Stomach (tissue), 4 donors: Measurements from ENCODE around the gene TTC28.

Source experiments
- CTCF ChIP-seq, 7 experiments: fragments of 450-650 bp in 4 of 7; fragments of 200-600 bp in 3 of 7; sonication (generic) in 3 of 7; IDR thresholded peaks; one replicate each; pipeline ENCODE4 v1.5.1; 2016 to 2019; ENCODE audit warnings: antibody characterized with exemption in 7 of 7, control low read depth in 2 of 7, mild to moderate bottlenecking in 1 of 7
- EP300 ChIP-seq: sonication (generic); formaldehyde crosslinking; IDR thresholded peaks from one replicate; pipeline ENCODE4 v1.6.1; 2017; ENCODE audit warnings: antibody characterized with exemption
- POLR2A ChIP-seq, 4 donors: fragments of 450-650 bp; IDR thresholded peaks; one replicate each; pipeline ENCODE4 v1.6.1; 2016; ENCODE audit warnings: antibody characterized with exemption in 4 of 4, control low read depth in 2 of 4, mild to moderate bottlenecking in 1 of 4, moderate library complexity in 1 of 4
- POLR2AphosphoS5 ChIP-seq, 3 donors: sonication (generic); formaldehyde crosslinking; IDR thresholded peaks; one replicate each; pipeline ENCODE4 v1.6.1; 2016; ENCODE audit warnings: antibody characterized with exemption in 3 of 3

- TF ChIP-seq CTCF (IDR thresholded peaks at IDR 0.05) (no peak), POLR2A (IDR thresholded peaks at IDR 0.05) (no peak), POLR2AphosphoS5 (IDR thresholded peaks at IDR 0.05) (no peak), EP300 (no peak)
Observed at GRCh38 chr22:28718044-28718443, 38.4 kb upstream of the TTC28 start.
